Common myeloid progenitor, CD34-positive (primary cell): ENCODE results near the gene NEURL1.

Experiments
- CTCF ChIA-PET: fragments of 350-600 bp; sonication (Branson Sonifier 250); formaldehyde crosslinking; loops from one replicate; lab custom pipeline; 2021; ENCODE audit warnings: antibody characterized with exemption; lab: Charles Lee
- POLR2A ChIA-PET: fragments of 350-600 bp; sonication (Branson Sonifier 250); formaldehyde crosslinking; loops from one replicate; lab custom pipeline; 2021; ENCODE audit warnings: antibody characterized with exemption; lab: Charles Lee
- DNase-seq, 3 donors: peaks; one replicate each; pipeline versions ENCODE4 v3.0.0 to v3.0.0-alpha.2; 2013
- H3K27ac ChIP-seq, 2 experiments: 1 replicate in 1 of 2; 2 replicates in 1 of 2; pipeline ENCODE4 v1.7.0; 2013; ENCODE audit warnings: inconsistent platforms in 2 of 2, low read length in 2 of 2, mild to moderate bottlenecking in 2 of 2, low read depth in 1 of 2, moderate library complexity in 1 of 2; ENCODE audit not compliant: severe bottlenecking in 2 of 2, insufficient read depth in 1 of 2, poor library complexity in 1 of 2
- H3K27me3 ChIP-seq, 5 experiments: replicated peaks in 2 of 5; 1 replicate in 3 of 5; 2 replicates in 2 of 5; pipeline versions ENCODE4 v1.6.1 to v1.7.0; 2013; ENCODE audit warnings: low read length in 4 of 5, mild to moderate bottlenecking in 2 of 5, moderate library complexity in 2 of 5, inconsistent platforms in 1 of 5; ENCODE audit not compliant: insufficient read depth in 5 of 5, control insufficient read depth in 4 of 5
- H3K36me3 ChIP-seq, 4 experiments: 1 replicate in 2 of 4; 2 replicates in 2 of 4; pipeline versions ENCODE4 v1.6.1 to v1.7.0; 2013; ENCODE audit warnings: low read length in 3 of 4, control low read depth in 1 of 4, mild to moderate bottlenecking in 1 of 4; ENCODE audit not compliant: control insufficient read depth in 4 of 4, insufficient read depth in 4 of 4
- H3K4me1 ChIP-seq, 4 experiments: 1 replicate in 3 of 4; 2 replicates in 1 of 4; pipeline versions ENCODE4 v1.6.1 to v1.7.1; 2013; ENCODE audit warnings: low read length in 3 of 4, mild to moderate bottlenecking in 3 of 4, control low read depth in 1 of 4, inconsistent platforms in 1 of 4, moderate library complexity in 1 of 4; ENCODE audit not compliant: control insufficient read depth in 4 of 4, insufficient read depth in 4 of 4; ENCODE audit errors: control extremely low read depth in 1 of 4
- H3K4me3 ChIP-seq, 7 experiments: 1 replicate in 4 of 7; 2 replicates in 3 of 7; pipeline versions ENCODE4 v1.5.1 to v1.7.0; 2013; ENCODE audit warnings: mild to moderate bottlenecking in 7 of 7, low read length in 6 of 7, moderate library complexity in 6 of 7, inconsistent platforms in 2 of 7, low read depth in 2 of 7, control low read depth in 1 of 7; ENCODE audit not compliant: insufficient read depth in 4 of 7, control insufficient read depth in 1 of 7; ENCODE audit errors: extremely low read depth in 1 of 7
- H3K9me3 ChIP-seq, 5 experiments: 1 replicate in 4 of 5; 2 replicates in 1 of 5; pipeline versions ENCODE4 v1.6.1 to v1.7.1; 2013; ENCODE audit warnings: low read length in 4 of 5, mild to moderate bottlenecking in 2 of 5, inconsistent platforms in 1 of 5, low read depth in 1 of 5, moderate library complexity in 1 of 5; ENCODE audit not compliant: control insufficient read depth in 4 of 5, insufficient read depth in 2 of 5; ENCODE audit errors: control extremely low read depth in 1 of 5
- WGBS: methylation state at CpG from one replicate; pipeline ENCODE4 v1.1.5; 2013; ENCODE audit not compliant: insufficient coverage; 5-methylcytosine and 5-hydroxymethylcytosine counted together

The NEURL1 gene

GRCh38 chr10:103470761-103471653 is 22.5 kb upstream of the NEURL1 start:
- peak overlapping the region; percentile 25 to 47 for H3K27ac ChIP-seq
- no peaks in the 10 kb centered on the region for H3K36me3 ChIP-seq
- DNase-seq = peak; percentile 93 to 99 (median 98)
- peak overlapping the region in 4 of 7 experiments; percentile 11 to 61 (median 36) for H3K4me3 ChIP-seq
- H3K27me3 ChIP-seq = peaks cover 0 to 3% (median 0%) of the 10 kb centered on the region in 5 experiments
- no peaks in the 10 kb centered on the region for H3K9me3 ChIP-seq
- peaks cover 4 to 71% (median 31%) of the 10 kb centered on the region in 4 experiments for H3K4me1 ChIP-seq
- CTCF ChIA-PET = interaction anchor here (0.8 to 12.8 kb wide), 8 partner anchors 8 to 223 kb away, joined by 3 to 157 read pairs (median 4); partner anchors contain the start of genes CALHM2 and CALHM3
- POLR2A ChIA-PET = interaction anchor here (0.7 to 1.1 kb wide), 4 partner anchors 12 to 19 kb away, joined by 3 to 4 read pairs (median 4); partner anchors contain the start of gene CALHM2
- 12% methylated on average over 9 of the region's 14 CpGs for WGBS

- CTCF ChIA-PET = interaction anchor here (0.8 to 12.8 kb wide), 5 partner anchors 9 to 222 kb away, joined by 3 to 157 read pairs (median 10); partner anchors contain the start of gene CALHM2
- no CpG with 5 or more reads among the region's 2 CpGs for WGBS
- Histone ChIP-seq H3K27me3 (peaks cover 0 to 3% (median 0%) of the 10 kb centered on the region in 5 experiments), H3K9me3 (no peaks in the 10 kb centered on the region), H3K36me3 (no peaks in the 10 kb centered on the region), H3K4me1 (peaks cover 4 to 75% (median 38%) of the 10 kb centered on the region in 4 experiments), H3K27ac (peak overlapping the region in 1 of 2 experiments; percentile 47), H3K4me3 (peak overlapping the region in 2 of 7 experiments; percentile 6 to 14)
- peak in 1 of 3 donors; percentile 21 for DNase-seq
- POLR2A ChIA-PET = no interaction called here
Measured at GRCh38 chr10:103472005-103472404, 21.5 kb upstream of the NEURL1 start.

GRCh38 chr10:103473261-103473671 is 20.2 kb upstream of the NEURL1 start:
- peaks cover 4 to 67% (median 36%) of the 10 kb centered on the region in 4 experiments for H3K4me1 ChIP-seq
- no peaks in the 10 kb centered on the region for H3K36me3 ChIP-seq
- CTCF ChIA-PET = interaction anchor here (1.2 to 12.8 kb wide), 2 partner anchors 22 to 57 kb away, joined by 3 to 157 read pairs; no protein-coding TSS in a partner anchor
- no peaks in the 10 kb centered on the region for H3K9me3 ChIP-seq
- H3K27ac ChIP-seq = no peak overlapping the region
- H3K4me3 ChIP-seq = no peak overlapping the region
- 97% methylated on average over 30 of the region's 32 CpGs for WGBS
- peaks cover 0 to 2% (median 0%) of the 10 kb centered on the region in 5 experiments for H3K27me3 ChIP-seq
- no peak for DNase-seq
- POLR2A ChIA-PET = no interaction called here

GRCh38 chr10:103474077-103474476 is 19.4 kb upstream of the NEURL1 start:
- peaks cover 0 to 2% (median 0%) of the 10 kb centered on the region in 5 experiments for H3K27me3 ChIP-seq
- H3K4me1 ChIP-seq = peaks cover 4 to 60% (median 36%) of the 10 kb centered on the region in 4 experiments
- POLR2A ChIA-PET = interaction anchor here (0.6 to 1.0 kb wide), 2 partner anchors 20 to 26 kb away, joined by 3 read pairs; no protein-coding TSS in a partner anchor
- H3K27ac ChIP-seq = no peak overlapping the region
- WGBS = 98% methylated on average over 3 of the region's 3 CpGs
- H3K4me3 ChIP-seq = no peak overlapping the region
- no peaks in the 10 kb centered on the region for H3K36me3 ChIP-seq
- H3K9me3 ChIP-seq = no peaks in the 10 kb centered on the region
- no peak for DNase-seq
- CTCF ChIA-PET = interaction anchor here (1.1 to 12.8 kb wide), 3 partner anchors 9 to 57 kb away, joined by 3 to 157 read pairs (median 76); partner anchors contain the start of gene CALHM2

GRCh38 chr10:103475437-103475836 is 18.1 kb upstream of the NEURL1 start:
- WGBS = 94% methylated on average over 4 of the region's 4 CpGs
- ChIA-PET CTCF (interaction anchor here (0.9 to 12.8 kb wide), 9 partner anchors 10 to 59 kb away, joined by 3 to 157 read pairs (median 4); partner anchors contain the start of gene CALHM2), POLR2A (interaction anchor here (0.6 kb wide), 1 partner anchor 269 kb away, joined by 4 read pairs; no protein-coding TSS in a partner anchor)
- peaks cover 4 to 46% (median 26%) of the 10 kb centered on the region in 4 experiments for H3K4me1 ChIP-seq
- H3K27me3 ChIP-seq = no peaks in the 10 kb centered on the region
- H3K9me3 ChIP-seq = no peaks in the 10 kb centered on the region
- no peak for DNase-seq
- no peak overlapping the region for H3K4me3 ChIP-seq
- H3K36me3 ChIP-seq = no peaks in the 10 kb centered on the region
- H3K27ac ChIP-seq = no peak overlapping the region

- POLR2A ChIA-PET = interaction anchor here (0.6 kb wide), 1 partner anchor 61 kb away, joined by 3 read pairs; no protein-coding TSS in a partner anchor
- WGBS = 57% methylated on average over 5 of the region's 11 CpGs
- Histone ChIP-seq H3K4me3 (no peak overlapping the region), H3K4me1 (peaks cover 4 to 43% (median 19%) of the 10 kb centered on the region in 4 experiments), H3K27me3 (no peaks in the 10 kb centered on the region), H3K36me3 (no peaks in the 10 kb centered on the region), H3K27ac (no peak overlapping the region), H3K9me3 (no peaks in the 10 kb centered on the region)
- CTCF ChIA-PET = interaction anchor here (0.9 to 12.8 kb wide), 12 partner anchors 9 to 83 kb away, joined by 3 to 157 read pairs (median 4); partner anchors contain the start of gene CALHM2
- DNase-seq = peak; percentile 34 to 56 (median 52)
Measured at GRCh38 chr10:103476046-103476768, 17.3 kb upstream of the NEURL1 start.
